HepG2 (cell line): ENCODE results near the gene ZNF384.

Source experiments
- BRCA1 ChIP-seq: sonication (generic); formaldehyde crosslinking; IDR thresholded peaks from 2 replicates; pipeline ENCODE4 v1.4.0; 2020; ENCODE audit warnings: missing genetic modification reagents
- CTCF ChIP-seq: sonication (generic); formaldehyde crosslinking; IDR thresholded peaks from 2 replicates; pipeline ENCODE4 v1.5.0; 2020; ENCODE audit warnings: mild to moderate bottlenecking, missing genetic modification reagents, moderate library complexity
- E2F1 ChIP-seq: sonication (generic); formaldehyde crosslinking; IDR thresholded peaks from 2 replicates; pipeline ENCODE4 v1.5.0; 2020; ENCODE audit warnings: missing genetic modification reagents
- EZH2 ChIP-seq: conservative IDR thresholded peaks from 2 replicates; pipeline ENCODE4 v1.6.1; 2012; ENCODE audit warnings: mild to moderate bottlenecking, low read depth, low read length, moderate library complexity
- FOXM1 ChIP-seq: sonication (generic); formaldehyde crosslinking; IDR thresholded peaks from 2 replicates; pipeline ENCODE4 v1.5.0; 2020; ENCODE audit warnings: missing genetic modification reagents
- NBN ChIP-seq: fragments of 450-650 bp; conservative IDR thresholded peaks from 2 replicates; pipeline ENCODE4 v1.6.1; 2017
- PBX3 ChIP-seq: sonication (generic); formaldehyde crosslinking; IDR thresholded peaks from 2 replicates; pipeline ENCODE4 v1.8.1; 2023; ENCODE audit warnings: missing genetic modification reagents, inconsistent platforms, borderline replicate concordance
- PHB2 ChIP-seq: fragments of 450-650 bp; IDR thresholded peaks from 2 replicates; pipeline ENCODE4 v1.6.1; 2018; ENCODE audit not compliant: partially characterized antibody
- POLR2AphosphoS5 ChIP-seq: IDR thresholded peaks from 2 replicates; pipeline ENCODE4 v1.6.1; 2012; ENCODE audit warnings: low read depth, low read length
- RAD21 ChIP-seq: fragments of 450-650 bp; formaldehyde crosslinking; IDR thresholded peaks from 2 replicates; pipeline ENCODE4 v1.5.0; 2020; ENCODE audit warnings: mild to moderate bottlenecking
- RFX5 ChIP-seq: IDR thresholded peaks from 2 replicates; pipeline ENCODE4 v1.6.1; 2011; ENCODE audit warnings: low read depth, low read length, improper control_type of control experiment
- SIN3B ChIP-seq: fragments of 150-350 bp; IDR thresholded peaks from 2 replicates; pipeline ENCODE4 v1.6.1; 2014; ENCODE audit warnings: low read length
- ZNF318 ChIP-seq: sonication (generic); formaldehyde crosslinking; IDR thresholded peaks from 2 replicates; pipeline ENCODE4 v1.4.0; 2020; ENCODE audit warnings: mild to moderate bottlenecking, missing genetic modification reagents

GRCh38 chr12:6650832-6651231 is 38.3 kb downstream of the ZNF384 start:
- TF ChIP-seq RAD21, result no peak
- no peak for TF ChIP-seq NBN
- no peak for TF ChIP-seq E2F1 (CRISPR knock-in tag)
- TF ChIP-seq FOXM1 (CRISPR knock-in tag), result no peak
- TF ChIP-seq RFX5, result no peak
- no peak for TF ChIP-seq ZNF318 (CRISPR knock-in tag)
- TF ChIP-seq SIN3B, result no peak
- TF ChIP-seq BRCA1 (CRISPR knock-in tag), result no peak
- TF ChIP-seq POLR2AphosphoS5, result no peak
- TF ChIP-seq PHB2, result no peak
- TF ChIP-seq PBX3 (CRISPR knock-in tag), result no peak
- no peak for TF ChIP-seq EZH2
- no peak for TF ChIP-seq CTCF
